OCI-LY7 (cell line): ENCODE results near the gene POU2F3. TPM values are rescaled to one million over a fixed set of nuclear protein-coding genes. Genes with fewer than 3 reads are reported as not detected.

ENCODE experiments used
- BruUV-seq: library from RNA; stranded (reverse); fragments of 400-500 nt; replicated peaks from 2 replicates; lab custom pipeline; 2021; lab: Mats Ljungman, UMichigan
- CTCF ChIA-PET: fragments of 300-600 bp; sonication (Branson Sonifier 250); formaldehyde crosslinking; loops from one replicate; lab custom pipeline; 2022; ENCODE audit warnings: antibody characterized with exemption; ENCODE audit not compliant: unreplicated experiment; lab: Charles Lee
- POLR2A ChIA-PET: fragments of 300-600 bp; sonication (Branson Sonifier 250); formaldehyde crosslinking; loops from one replicate; lab custom pipeline; 2022; ENCODE audit warnings: antibody characterized with exemption; lab: Charles Lee
- DNase-seq: peaks from one replicate; pipeline ENCODE4 v3.0.0-alpha.2; 2015; ENCODE audit warnings: low spot score
- H2AFZ ChIP-seq: fragments of 200-600 bp; sonication (generic), shearing (Covaris generic); 2 replicates; pipeline ENCODE4 v1.6.1; 2014; ENCODE audit warnings: mild to moderate bottlenecking, antibody characterized with exemption, low read length, moderate library complexity
- H3K27ac ChIP-seq: fragments of 200-600 bp; sonication (generic); 2 replicates; pipeline ENCODE4 v1.5.1; 2014; ENCODE audit warnings: mixed run types, low read depth, mild to moderate bottlenecking, moderate library complexity, low read length, inconsistent platforms; ENCODE audit not compliant: poor library complexity, severe bottlenecking
- H3K36me3 ChIP-seq: fragments of 200-600 bp; sonication (generic); 2 replicates; pipeline ENCODE4 v1.6.1; 2014; ENCODE audit warnings: mild to moderate bottlenecking, antibody characterized with exemption, low read length, moderate library complexity, mixed read lengths; ENCODE audit not compliant: insufficient read depth
- H3K4me1 ChIP-seq: fragments of 200-600 bp; sonication (generic); 2 replicates; pipeline ENCODE4 v1.5.1; 2014; ENCODE audit warnings: mild to moderate bottlenecking, low read length; ENCODE audit not compliant: insufficient read depth, poor library complexity, severe bottlenecking
- H3K4me2 ChIP-seq: fragments of 200-600 bp; sonication (generic); 2 replicates; pipeline ENCODE4 v1.6.1; 2014; ENCODE audit warnings: mild to moderate bottlenecking, low read length
- H3K4me3 ChIP-seq: fragments of 200-600 bp; sonication (generic); 2 replicates; pipeline ENCODE4 v1.5.1; 2014; ENCODE audit warnings: mild to moderate bottlenecking, low read depth, low read length; ENCODE audit not compliant: poor library complexity, severe bottlenecking
- H3K79me2 ChIP-seq: fragments of 200-600 bp; sonication (generic); 2 replicates; pipeline ENCODE4 v1.6.1; 2016; ENCODE audit warnings: low read depth, mild to moderate bottlenecking, low read length, moderate library complexity, mixed read lengths; ENCODE audit not compliant: insufficient read depth
- H3K9me2 ChIP-seq: fragments of 200-600 bp; sonication (generic); 2 replicates; pipeline ENCODE4 v1.6.1; 2016; ENCODE audit warnings: mild to moderate bottlenecking, low read length, mixed read lengths; ENCODE audit not compliant: insufficient read depth
- H3K9me3 ChIP-seq: fragments of 200-600 bp; sonication (generic); 2 replicates; pipeline ENCODE4 v1.6.1; 2014; ENCODE audit warnings: mild to moderate bottlenecking, mixed run types, low read length, mixed read lengths
- H4K20me1 ChIP-seq: fragments of 200-600 bp; sonication (generic); 2 replicates; pipeline ENCODE4 v1.6.1; 2014; ENCODE audit warnings: mild to moderate bottlenecking, antibody characterized with exemption, low read length, moderate library complexity, mixed read lengths; ENCODE audit not compliant: insufficient read depth
- CTCF ChIP-seq: fragments of 200-600 bp; sonication (generic); conservative IDR thresholded peaks from 2 replicates; pipeline ENCODE4 v1.5.1; 2014; ENCODE audit warnings: mild to moderate bottlenecking, antibody characterized with exemption, low read length, moderate library complexity, mixed read lengths
- EZH2phosphoT487 ChIP-seq: fragments of 200-600 bp; sonication (generic); IDR thresholded peaks from 2 replicates; pipeline ENCODE4 v1.6.1; 2018; ENCODE audit warnings: low read depth, borderline replicate concordance, mild to moderate bottlenecking, mixed run types, antibody characterized with exemption, low read length, moderate library complexity, mixed read lengths
- intact Hi-C: fragments of 100-400 bp; cut with micrococcal nuclease; formaldehyde crosslinking; loops from one replicate; pipeline ENCODE4 v1.10.0; 2022; ENCODE audit not compliant: unreplicated experiment
- total RNA-seq, 2 experiments: library from RNA; depleted of rRNA in 1 of 2; stranded (reverse); fragments of >200 nt in 1 of 2; shearing (Covaris generic) in 1 of 2; gene quantifications; 2 replicates each; pipeline ENCODE4 v1.2.3, GENCODE V29; 2014 to 2022

The POU2F3 gene
- total RNA-seq, 2 experiments from 2014 or later = 0.16 TPM; not detected in 1

- Histone ChIP-seq H3K4me1 (no peaks in the 10 kb centered on the region), H3K9me3 (no peaks in the 10 kb centered on the region), H3K4me2 (no peak overlapping the region), H3K4me3 (no peak overlapping the region), H3K27ac (no peak overlapping the region), H2AFZ (no peak overlapping the region), H3K79me2 (no peaks in the 10 kb centered on the region), H3K36me3 (no peaks in the 10 kb centered on the region), H4K20me1 (no peaks in the 10 kb centered on the region), H3K9me2 (no peaks in the 10 kb centered on the region)
- DNase-seq = no peak
- intact Hi-C loops = no loop called here
- POLR2A ChIA-PET = no interaction called here
- BruUV-seq = no TSS peak
- CTCF ChIA-PET = interaction anchor here (0.6 kb wide), 1 partner anchor 83 kb away, joined by 3 read pairs; no protein-coding TSS in a partner anchor
- no peak for TF ChIP-seq EZH2phosphoT487
- no peak for TF ChIP-seq CTCF
Measured at GRCh38 chr11:120217941-120218694, 21.8 kb upstream of the POU2F3 start.

GRCh38 chr11:120218695-120219033, 21.3 kb upstream of the POU2F3 start:
- H3K4me2 ChIP-seq = no peak overlapping the region
- intact Hi-C loops = no loop called here
- no peaks in the 10 kb centered on the region for H4K20me1 ChIP-seq

More at GRCh38 chr11:120218695-120219033, 21.3 kb upstream of the POU2F3 start:
- H3K36me3 ChIP-seq = no peaks in the 10 kb centered on the region
- no peak overlapping the region for H3K27ac ChIP-seq
- ChIA-PET CTCF (interaction anchor here (0.6 kb wide), 1 partner anchor 83 kb away, joined by 3 read pairs; no protein-coding TSS in a partner anchor), POLR2A (no interaction called here)
- H3K9me2 ChIP-seq = no peaks in the 10 kb centered on the region
- H3K4me1 ChIP-seq = no peaks in the 10 kb centered on the region
- H3K79me2 ChIP-seq = no peaks in the 10 kb centered on the region
- H2AFZ ChIP-seq = no peak overlapping the region
- H3K4me3 ChIP-seq = no peak overlapping the region
- TF ChIP-seq CTCF (no peak), EZH2phosphoT487 (no peak)
- DNase-seq = no peak
- H3K9me3 ChIP-seq = no peaks in the 10 kb centered on the region
- no TSS peak for BruUV-seq
